ENCODE data around the gene PRR11.
"Not testable (repeated sequence)": the region's sequence is repeated elsewhere in the genome, so short reads cannot be mapped to it uniquely, and the experiment has no call there.

PRR11 gene

DNA sequence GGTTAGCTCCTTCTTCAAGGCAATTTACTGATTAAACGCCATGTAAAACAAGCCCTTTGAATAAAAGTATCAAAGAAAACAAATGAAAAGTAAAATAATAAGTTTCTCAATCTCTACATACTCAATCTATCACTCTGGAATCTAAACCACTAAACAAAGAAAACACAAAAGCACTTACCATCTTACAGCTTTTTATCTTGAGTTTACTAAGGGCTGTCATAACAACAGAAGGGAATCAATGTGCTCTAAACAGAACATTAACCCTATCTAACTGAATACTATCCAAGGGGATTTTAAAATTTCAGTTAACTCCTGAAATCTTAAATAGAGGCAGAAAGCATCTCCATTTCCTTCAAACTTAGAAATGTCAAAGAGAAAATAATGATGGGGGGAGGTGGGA is 4.0 kb upstream of the PRR11 start:
- no peak for DNase-seq (ENCODE audit: low read depth)

GRCh38 chr17:59152925-59153324 is 2.6 kb upstream of the PRR11 start:
- DNase-seq (ENCODE audit: low read depth), result no peak

DNA sequence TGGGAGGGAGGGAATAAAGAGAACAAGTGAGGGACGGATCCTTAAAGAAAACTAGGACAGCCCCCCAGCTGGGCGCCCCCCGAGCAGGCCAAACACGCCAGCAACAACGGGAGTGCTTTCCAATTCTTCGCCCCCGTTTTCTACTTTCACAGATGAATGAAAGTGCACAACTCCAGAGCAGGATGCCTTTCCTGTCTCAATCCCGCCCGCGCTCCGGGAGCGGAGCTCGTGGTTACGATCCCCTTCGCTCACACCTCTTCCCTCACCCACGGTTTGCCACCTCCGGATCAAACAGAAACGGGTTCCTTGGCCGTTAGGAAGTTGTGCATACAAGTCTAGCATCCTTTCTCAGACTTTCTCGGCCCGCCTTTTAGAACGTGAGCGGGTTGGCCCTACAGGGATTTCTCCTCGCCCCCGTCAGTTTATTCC is 1.2 kb upstream of the PRR11 start:
- DNase-seq (ENCODE audit: low read depth), result no peak

GRCh38 chr17:59154721-59155438 is 666 bp upstream of the PRR11 start, which contains the start of gene SKA2:
Gene SKA2, minus strand, starts transcription at chr17:59155186. Its CDS starts 23 bp downstream, at chr17:59155163.
- no peak for DNase-seq (ENCODE audit: low read depth)

- DNase-seq (ENCODE audit: low read depth), result no peak
These were observed 4.8 kb downstream of the PRR11 start for GRCh38 chr17:59160157-59161025.

- no peak for DNase-seq (ENCODE audit: low read depth)
These were observed 5.9 kb downstream of the PRR11 start for GRCh38 chr17:59161477-59161876.

- no peak for DNase-seq (ENCODE audit: low read depth)
These were observed 10.4 kb downstream of the PRR11 start for GRCh38 chr17:59165933-59166342.

DNA sequence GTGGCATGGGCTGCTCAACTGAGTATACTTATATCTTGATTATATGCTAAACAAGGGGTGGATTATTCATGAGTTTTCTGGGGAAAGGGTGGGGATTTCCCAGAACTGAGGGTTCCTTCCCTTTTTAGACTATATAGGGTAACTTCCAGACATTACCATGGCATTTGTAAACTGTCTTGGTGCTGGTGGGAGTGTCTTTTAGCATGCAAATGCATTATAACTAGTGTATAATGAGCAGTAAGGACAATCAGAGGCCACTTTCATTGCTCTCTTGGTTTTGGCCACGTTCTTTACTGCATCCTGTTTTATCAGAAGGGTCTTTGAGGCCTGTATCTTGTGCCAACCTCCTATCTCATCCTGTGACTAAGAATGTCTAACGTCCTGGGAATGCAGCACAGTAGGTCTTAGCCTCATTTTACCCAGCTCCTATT is 12.0 kb downstream of the PRR11 start:
- DNase-seq (ENCODE audit: low read depth), result no peak

GRCh38 chr17:59172436-59173004 is 17.0 kb downstream of the PRR11 start:
- no peak for DNase-seq (ENCODE audit: low read depth)

DNA sequence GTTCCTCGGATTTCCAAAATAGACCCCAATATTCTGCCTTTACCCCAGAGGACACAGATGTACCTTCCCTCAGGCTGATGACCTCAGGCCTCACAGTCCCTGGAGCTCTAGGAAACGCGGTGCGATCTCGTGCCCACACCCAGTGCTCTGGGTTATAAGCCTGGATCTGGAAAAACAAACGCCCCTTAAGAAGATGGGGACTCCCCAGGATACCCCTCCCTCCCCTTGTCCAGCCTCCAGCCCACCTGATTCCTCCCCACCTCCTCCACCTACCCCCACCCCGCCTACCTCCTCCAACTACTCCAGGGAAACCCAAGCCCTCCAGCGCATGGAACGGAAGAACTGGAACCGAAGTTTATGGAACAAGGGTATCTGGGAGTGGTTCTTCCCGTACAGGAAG is 19.1 kb downstream of the PRR11 start:
- no peak for DNase-seq (ENCODE audit: low read depth)

GRCh38 chr17:59175076-59175475 is 19.5 kb downstream of the PRR11 start:
- DNase-seq (ENCODE audit: low read depth), result no peak

DNA sequence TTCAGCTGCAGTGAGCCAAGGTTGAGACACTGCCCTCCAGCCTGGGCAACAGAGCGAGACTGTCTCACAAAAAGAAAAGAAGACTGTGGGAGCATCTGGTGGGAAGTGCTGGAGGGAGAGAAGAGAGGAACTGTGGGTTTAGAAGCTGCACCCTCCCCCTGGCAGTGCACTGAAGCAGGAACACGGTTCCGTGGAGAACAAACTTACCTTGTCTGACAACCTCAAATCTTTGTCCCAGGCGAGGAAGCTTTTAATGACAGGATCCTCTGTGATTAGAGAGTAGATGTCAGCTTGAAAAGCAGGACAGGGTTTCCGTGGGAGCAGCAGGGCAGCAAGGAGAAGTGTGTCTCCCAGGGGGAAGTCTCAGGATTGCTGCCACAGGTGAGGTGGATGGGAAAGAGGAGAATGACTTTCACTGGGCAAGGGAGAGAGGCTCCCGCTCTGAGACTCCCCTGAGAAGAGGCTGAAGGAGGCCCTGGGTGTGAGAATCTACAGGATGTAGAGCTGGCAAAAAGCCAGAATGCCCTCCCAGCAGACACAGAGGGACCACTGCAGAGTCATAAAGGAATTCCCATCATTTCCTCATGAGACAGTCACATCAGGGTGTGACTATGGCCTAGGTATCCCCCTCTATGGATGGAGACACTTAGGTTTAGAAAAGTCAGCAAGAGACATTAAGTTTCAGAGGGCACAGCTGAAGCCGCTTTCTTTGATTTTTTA is 22.9 kb downstream of the PRR11 start:
- DNase-seq (ENCODE audit: low read depth), result no peak

- not testable (repeated sequence) for DNase-seq (ENCODE audit: low read depth)
These were observed 24.1 kb downstream of the PRR11 start for GRCh38 chr17:59179601-59180000.

GRCh38 chr17:59180626-59181025 is 25.1 kb downstream of the PRR11 start:
- no peak for DNase-seq (ENCODE audit: low read depth)

- DNase-seq (ENCODE audit: low read depth), result no peak
These were observed 25.9 kb downstream of the PRR11 start for GRCh38 chr17:59181481-59181880.

DNA sequence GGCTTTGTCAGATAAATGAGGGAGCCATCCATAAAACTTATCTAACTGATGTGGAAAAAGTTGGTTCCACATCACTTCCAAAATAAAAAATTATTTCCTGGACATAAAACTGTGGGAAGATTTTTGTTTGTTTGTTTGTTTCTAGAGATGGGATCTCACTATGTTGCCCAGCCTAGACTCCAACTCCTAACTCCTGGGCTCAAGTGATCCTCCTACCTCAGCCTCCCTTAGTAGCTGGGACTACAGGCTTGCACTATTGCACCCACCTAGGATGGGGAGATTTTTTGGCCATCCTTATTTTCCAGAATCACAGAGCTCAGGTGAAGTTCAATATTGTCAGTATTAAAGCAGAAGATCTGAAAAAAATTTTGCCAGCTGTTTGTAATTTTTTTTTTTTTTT is 30.5 kb downstream of the PRR11 start:
- DNase-seq (ENCODE audit: low read depth), result no peak

- no peak for DNase-seq (ENCODE audit: low read depth)
These were observed 31.3 kb downstream of the PRR11 start for GRCh38 chr17:59186850-59187249.

DNA sequence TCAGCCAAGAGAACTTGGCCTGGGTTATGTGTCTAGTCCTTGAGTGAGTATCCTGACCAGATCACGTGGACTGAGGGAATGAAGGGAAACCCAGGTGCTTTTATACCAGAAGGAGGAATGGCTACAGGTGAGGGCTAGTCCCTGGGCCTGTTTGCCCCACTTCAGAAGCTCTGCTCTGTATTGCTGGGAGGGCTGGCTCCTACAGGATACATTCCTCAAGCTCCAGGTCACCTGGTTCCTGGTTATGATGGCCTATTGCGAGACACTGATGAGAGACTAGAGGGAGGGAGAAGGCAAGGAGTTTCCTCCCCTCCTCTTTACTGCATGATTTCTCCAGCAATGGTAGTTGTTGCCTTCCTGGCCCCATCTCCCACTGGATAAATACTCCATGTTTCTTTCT is 35.3 kb downstream of the PRR11 start:
- DNase-seq (ENCODE audit: low read depth), result no peak

DNA sequence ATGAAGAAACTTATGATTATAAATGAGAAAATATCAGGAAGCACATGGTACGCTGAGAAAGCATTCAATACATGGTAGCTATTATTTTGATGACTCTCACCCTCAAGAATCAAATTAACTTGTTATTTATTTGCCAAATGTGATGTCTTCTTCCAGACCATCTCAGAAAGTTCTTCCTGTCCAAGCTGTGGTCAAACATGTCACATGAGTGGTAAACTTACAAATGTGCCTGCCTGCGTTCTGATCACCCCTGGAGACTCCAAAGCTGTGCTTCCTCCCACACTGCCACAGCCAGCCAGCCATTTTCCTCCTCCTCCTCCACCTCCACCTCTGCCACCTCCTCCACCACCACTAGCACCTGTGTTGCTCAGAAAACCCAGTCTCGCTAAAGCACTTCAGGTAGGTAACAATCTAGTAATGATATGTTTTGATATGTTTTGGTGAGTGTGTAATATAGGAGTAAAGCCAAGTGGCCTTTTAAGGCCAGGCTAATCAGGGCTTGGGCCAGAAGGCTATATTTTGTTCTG is 37.9 kb downstream of the PRR11 start:
- DNase-seq (ENCODE audit: low read depth), result no peak

- DNase-seq (ENCODE audit: low read depth), result no peak
These were observed 43.9 kb downstream of the PRR11 start for GRCh38 chr17:59199398-59199797.

DNA sequence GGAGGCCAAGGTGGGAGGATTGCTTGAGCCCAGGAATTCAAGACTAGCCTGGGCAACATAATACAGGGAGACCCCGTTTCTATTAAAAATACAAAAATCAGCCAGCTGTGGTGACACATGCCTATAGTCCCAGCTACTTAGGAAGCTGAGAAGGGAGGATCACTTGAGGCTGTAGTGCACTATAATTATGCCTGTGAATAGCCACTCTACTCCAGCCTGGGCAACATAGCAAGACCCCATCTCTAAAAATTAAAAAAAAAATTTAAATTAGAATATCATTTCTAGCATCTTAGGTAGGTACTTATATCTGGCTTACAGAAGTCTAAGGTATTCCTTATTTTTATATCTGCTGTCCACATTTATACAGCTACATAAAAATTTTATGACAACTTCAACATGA is 46.8 kb downstream of the PRR11 start:
- DNase-seq (ENCODE audit: low read depth), result no peak

DNA sequence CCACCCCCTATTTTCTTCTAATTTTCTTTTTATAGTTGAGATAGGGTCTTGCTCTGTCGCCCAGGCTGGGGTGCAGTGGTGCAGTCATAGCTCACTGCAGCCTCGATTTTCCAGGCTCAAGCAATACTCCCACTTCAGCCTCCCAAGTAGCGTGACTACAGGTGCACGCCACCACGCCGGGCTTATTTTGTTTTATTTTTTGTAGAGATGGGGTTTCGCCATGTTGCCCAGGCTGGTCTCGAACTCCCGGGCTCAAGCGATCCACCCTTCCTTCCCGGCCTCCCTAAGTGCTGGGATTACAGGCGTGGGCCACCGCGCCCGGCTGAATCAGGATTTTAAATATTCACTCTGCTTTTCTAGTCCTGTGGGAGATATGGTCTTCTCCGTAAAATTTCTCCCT is 63.8 kb downstream of the PRR11 start:
- no peak for DNase-seq (ENCODE audit: low read depth)

Data from fibroblast of the conjunctiva (primary cell).